ENCODE measurements around the gene KRT39.
A peak's percentile ranks its signal among the peaks of the same experiment; 100 is the strongest.

KRT39 gene

DNA sequence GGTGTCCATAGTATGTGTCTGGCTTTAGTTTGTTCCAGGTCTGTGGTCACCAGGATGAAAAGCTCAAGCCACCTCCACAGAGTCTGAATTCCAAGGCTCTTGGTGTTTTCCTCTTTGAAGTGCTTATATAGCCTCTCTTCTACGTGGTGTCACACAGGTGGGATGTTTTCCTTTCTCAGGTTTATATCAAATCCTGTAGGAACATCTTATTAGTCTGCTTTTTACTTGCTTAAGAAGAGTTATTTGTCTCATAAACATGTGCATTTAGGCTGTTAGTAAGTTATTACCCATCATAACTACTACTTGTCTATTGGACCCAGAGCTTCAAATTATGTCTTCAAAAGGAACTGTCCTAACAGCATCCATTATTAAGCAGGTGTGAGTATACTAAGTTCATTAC, at the start of gene KRT39:
KRT39 (minus strand) TSS at position 101 of the 400 bp plus-strand sequence; CDS start at position 9, 92 bp downstream.
- no peak for DNase-seq

DNA sequence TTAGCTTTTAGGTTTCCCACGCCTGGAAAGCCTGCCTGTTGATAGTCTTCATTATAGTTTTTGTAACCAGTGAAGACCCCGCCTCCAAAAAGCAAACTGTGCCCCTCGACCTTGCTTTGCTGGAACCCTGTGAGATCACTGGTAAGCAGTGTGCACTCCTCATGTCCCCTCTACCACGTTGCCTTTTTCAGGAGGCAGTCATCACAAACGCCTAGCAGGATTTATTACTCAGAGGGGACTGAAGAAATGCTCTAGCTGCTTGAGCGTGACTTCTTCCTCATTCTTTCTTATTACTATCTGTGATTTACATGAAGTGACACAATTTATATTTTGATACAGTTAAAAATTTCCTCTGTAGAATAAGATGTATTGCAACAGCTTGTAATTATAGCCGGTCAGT, 48.7 kb upstream of the KRT39 start:
- no peak for DNase-seq

DNA sequence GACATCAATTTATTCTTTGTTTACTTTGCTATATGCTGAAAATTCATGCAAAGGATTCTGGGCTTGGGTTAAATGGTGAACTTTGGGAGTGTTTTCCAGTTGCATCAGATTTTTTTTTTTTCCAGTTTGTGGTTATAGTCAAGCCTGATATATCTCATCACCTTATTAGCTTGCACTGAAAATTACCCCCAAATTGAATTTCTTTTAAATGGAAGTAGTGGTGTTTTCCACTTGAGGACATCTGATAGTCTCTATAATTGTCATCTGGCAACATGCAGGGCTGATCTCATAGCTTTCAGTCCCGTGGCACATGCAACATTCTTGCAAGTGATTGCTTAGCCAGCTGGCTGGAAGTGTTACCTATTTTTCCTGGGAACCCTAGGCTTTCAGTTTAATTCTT, 46.9 kb upstream of the KRT39 start:
- DNase-seq, result no peak

DNA sequence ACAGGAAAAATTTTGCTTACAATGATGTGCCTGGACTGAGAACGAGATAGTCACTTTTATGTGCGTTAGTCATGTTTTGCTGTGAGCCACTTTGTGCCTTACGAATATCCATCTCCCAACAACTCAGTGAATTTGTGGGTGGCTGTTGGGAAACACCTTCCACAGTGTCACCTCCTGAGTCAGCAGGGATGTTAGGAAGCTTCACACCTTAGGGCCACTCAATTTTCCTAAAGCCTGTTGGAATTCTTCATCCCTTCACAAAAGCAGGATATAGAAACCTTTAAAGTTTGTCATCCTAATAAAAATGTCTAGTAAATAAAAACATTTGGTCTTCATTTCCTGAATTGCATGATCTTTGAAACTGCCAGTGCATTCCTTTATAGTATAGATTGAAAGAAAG, 46.4 kb upstream of the KRT39 start:
- DNase-seq, result no peak

DNA sequence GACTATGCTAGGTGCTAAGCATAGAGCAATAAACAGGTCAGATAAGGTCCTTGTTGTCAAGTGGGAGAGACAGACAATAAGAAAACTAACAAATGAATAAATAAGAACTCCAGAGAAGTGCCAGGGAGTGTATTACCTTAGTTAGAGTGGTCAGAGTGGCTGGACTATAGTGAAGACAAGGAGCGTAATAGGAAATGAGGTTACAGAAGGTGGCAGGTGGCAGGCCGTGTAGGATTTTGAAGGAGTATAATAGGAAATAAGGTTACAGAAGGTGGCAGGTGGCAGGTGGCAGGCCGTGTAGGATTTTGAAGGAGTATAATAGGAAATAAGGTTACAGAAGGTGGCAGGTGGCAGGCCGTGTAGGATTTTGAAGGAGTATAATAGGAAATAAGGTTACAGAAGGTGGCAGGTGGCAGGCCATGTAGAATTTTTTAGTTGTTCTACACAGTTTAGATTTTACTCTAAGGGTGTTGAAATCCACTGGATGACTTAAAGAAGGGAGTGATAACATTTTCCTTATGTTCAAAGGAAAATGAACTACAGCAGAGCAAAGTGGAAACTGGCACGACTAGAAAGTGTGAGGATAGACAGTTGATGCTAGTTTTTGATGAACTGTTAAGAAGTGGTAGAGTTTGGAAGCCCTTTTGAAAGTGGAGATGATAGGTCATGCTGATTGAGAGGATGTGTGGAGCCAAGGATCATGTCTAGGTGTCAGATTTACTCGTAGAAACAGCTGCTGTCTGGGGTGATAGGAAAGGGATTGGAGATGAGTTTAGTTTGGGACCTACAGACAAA, 45.8 kb upstream of the KRT39 start:
- DNase-seq, result no peak

DNA sequence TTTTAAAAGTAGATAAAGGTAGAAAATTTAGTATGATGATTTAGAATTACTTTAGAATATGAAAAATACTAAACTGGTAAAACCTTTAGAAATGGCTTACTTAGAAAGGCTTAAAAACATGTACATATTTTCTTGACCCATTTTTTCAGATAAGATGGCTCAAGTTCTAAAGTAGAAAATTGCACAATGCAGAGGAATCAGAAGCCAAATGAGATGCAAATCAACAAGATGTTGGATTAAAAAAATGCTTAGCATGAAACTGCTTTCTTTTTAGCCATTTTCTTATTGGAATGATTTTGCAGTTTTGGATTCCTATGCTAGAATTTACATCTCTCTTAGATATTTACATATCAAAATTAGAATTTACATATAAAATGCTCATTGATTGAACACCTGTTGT, 43.7 kb upstream of the KRT39 start:
- DNase-seq, result no peak

DNA sequence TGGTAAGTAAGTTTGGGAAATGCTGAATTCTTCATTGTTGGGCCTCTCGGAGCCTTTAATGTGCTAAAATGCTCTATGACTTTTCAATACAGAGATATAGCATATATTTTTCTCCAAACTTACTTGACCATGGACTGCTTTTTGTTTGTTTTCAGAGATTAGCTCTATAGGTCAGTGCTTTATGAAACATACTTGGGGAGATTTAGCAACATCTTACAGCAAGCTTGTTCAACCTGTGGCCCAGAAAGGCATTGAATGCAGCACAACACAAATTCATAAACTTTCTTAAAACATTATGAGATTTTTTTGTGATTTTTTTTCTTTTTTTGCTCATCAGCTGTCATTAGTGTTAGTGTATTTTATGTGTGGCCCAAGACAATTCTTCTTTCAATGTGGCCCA, 43.2 kb upstream of the KRT39 start:
- DNase-seq, result no peak

DNA sequence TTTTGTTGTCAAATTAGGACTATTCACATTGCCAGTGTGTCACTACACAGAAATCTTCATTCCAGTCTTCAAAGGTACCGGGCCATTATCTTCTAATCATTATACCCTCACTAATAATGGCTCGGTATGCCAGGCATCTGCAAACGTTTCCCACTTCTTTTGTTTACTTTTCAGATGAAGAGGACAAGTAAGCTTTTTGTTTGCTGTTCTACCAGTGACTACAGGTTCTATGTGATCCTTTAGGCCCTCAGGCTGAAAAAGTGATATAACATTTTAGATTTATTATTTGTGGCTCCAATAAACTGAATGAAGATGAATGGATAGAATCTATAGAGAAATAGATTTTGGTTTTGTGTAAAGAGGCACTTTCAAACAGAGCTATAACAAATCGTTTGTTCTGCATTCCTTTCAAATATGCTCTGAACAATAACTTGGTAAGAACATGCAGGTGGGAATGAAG, 42.6 kb upstream of the KRT39 start:
- DNase-seq, result no peak

DNA sequence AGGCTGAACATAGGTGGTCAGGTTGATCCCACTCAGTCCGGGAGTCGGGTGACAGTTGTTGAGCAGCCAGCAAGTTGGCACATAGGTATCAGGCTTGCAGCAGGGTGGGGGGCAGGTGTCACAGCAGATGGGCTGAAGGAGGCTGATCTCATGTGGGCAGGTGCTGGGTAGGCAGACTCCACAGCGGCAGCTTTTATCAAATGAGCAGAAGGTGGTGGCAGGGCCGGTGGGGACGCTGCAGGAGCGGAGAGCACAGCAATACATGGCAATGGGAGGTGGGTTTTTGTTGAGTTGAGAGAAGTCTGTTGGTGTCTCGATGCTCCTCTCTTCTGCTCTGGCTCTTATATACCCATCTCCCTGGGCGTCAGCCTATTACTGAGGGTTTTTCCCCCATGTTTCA, 42.1 kb upstream of the KRT39 start, which contains the start of gene KRTAP3-1:
KRTAP3-1 (minus strand) TSS at position 318 of the 400 bp plus-strand sequence; CDS start at position 264, 54 bp downstream.
- no peak for DNase-seq

DNA sequence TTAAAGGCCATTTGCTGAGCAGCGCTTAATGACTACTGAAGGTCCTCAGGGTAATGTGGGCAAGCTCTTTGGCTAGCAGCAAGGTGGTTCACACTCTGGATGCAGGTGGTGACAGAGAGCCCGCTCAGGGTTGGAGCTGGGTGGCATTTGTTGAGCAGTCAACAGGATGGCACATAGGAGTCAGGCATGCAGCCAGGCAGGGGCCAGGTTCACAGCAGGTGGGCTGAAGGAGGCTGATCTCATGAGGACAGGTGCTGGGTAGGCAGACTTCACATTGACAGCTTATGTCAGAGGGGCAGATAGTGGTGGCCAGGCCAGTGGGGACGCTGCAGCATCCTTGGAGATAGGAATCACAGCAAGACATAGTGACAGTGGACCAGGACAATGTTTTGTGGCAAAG, 37.6 kb upstream of the KRT39 start:
- DNase-seq, result no peak

DNA sequence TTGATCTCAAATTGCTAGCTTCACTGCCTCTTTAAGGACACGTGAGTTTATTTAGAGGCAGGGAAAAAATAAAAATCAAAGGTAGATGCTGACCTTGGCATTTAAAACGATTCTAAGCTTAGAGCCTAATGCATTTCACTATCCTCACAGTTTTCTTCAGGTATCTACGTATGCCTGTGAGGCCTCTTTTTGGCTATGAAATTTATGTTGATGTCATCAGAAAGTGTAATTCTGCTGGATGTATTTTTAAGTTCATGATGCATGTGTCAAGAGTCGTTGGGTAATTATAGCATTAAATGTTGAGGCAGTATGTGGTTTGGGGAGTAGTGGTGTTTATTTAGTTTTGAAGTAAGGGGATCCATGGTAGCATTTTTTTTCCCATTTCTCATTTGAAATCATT, 37.2 kb upstream of the KRT39 start:
- DNase-seq, result no peak

DNA sequence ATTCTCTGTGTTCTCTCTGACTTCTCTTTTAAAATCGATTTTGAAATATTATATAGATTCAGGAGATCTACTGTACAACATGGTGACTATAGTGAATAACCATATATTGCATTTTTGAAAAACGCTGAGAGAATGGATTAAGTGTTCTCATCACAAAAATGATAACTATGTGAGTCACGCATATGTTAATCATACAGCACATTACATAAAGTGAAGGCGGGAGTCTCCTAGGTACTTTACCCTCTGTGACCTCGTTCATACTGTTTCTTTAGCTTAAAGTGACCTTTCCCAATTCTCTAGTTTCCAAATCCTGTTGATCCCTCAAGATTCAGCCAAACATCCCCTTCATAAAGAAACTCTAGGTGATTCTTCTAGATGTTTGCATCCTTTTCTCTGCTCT, 36.1 kb upstream of the KRT39 start:
- DNase-seq, result no peak

DNA sequence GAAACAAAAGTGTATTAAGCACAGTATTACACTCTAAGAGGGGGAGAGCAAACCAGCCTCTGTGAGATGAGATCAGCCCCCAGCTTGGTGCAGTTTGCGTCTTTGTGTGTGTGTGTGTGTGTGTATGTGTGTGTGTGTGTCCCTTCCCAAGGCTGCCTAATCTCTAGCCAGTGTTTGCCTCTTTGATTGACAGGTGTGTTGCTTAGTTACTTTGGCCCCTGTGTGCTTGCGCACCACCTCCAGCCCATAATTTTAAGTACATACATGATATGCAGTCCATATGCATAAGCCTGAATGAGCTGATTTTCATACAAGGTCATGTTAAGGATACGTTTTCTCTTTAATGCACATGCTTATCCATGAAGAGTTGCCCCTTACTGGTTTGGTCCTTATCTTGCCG, 35.0 kb upstream of the KRT39 start:
- DNase-seq, result no peak

DNA sequence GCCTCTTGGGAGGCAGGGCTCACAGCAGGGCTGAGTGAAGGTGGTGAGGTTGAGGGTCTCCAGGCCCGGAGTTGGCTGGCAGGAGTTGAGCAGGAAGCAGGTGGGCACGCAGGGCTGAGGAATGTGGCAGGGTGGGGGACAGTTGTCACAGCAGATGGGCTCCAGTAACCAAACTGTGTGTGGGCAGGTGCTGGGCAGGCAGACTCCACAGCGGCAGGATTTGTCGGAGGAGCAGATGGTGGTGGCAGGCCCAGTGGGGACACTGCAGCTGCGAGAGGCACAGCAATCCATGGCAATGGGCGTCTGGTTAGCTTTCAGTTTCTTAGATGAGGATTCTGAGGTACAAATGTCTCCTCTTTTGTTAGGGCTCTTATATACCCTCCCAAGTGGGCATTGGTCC, 32.8 kb upstream of the KRT39 start, which contains the start of gene KRTAP3-2:
KRTAP3-2 (minus strand) TSS at position 344 of the 400 bp plus-strand sequence; CDS start at position 291, 53 bp downstream.
- peak in 2 of 56 donors; percentile 0 to 3 for DNase-seq

DNA sequence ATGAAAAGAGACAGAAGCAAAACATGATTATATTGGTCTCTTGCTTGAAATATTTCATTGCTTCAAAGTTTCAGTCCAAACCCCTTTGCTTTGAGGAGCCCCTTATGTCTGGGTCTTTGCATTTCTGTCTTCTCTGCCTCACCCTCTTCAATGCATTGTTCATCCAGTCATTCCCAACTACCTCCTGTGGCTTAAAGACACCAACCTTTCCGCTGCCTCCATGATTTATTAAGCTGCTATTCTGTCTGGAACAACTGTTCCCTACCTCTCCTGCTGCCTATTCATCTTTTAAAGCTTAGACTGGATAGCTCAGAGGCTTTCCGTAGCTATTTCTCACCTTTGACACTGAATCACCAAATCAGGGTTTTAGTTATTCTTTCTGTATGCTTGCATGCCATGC, 30.6 kb upstream of the KRT39 start:
- DNase-seq, result no peak

DNA sequence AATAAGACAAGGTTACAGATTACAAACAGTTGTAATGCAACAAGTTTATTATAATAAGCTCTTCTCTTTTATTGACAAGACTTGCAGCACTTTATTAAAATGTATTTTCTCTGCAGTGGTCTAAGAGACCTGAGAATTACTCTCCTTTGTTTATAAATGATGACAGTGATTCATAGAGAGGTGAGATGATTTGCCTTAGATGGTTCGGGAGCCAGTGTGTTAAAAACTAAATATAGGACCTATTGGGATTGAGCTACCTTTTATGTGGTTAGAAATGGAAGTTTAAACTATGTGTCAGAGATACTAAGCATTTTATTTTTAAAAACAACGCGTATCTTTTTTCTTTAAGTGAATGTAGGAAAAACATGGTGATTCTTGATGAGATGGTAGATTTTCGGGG, 30.1 kb upstream of the KRT39 start:
- DNase-seq, result no peak

DNA sequence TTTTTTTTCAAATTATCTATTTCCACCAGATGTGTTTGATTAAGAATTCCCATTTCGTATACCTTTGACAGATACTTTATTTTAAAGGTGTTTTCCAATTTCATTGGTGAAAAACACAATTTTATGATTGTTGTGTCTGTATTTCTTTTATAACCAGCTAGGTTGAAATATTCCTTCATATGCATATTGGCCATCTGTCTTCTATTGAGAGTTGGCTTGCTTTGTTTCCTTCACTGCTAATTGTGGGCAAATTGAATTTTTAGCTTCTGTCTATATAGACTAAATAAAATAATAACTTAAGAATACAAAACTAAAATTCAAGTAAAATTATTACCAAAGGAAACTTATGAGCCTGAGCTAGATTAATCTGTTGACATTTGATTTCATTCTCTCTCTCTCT, 28.4 kb upstream of the KRT39 start:
- DNase-seq, result no peak

DNA sequence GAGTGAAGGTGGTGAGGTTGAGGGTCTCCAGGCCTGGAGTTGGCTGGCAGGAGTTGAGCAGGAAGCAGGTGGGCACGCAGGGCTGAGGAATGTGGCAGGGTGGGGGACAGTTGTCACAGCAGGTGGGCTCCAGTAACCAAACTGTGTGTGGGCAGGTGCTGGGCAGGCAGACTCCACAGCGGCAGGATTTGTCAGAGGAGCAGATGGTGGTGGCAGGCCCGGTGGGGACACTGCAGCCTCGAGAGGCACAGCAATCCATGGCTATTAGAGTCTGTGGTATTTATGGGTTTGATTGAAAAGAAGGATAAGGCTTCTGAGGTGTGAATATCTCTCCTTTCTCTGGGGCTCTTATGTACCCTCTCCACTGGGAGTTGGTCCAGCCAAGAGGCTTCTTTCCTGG, 27.1 kb upstream of the KRT39 start, which contains the start of gene KRTAP3-3:
KRTAP3-3 (minus strand) TSS at position 326 of the 400 bp plus-strand sequence; CDS start at position 259, 67 bp downstream.
- peak in 1 of 56 donors; percentile 0 for DNase-seq

DNA sequence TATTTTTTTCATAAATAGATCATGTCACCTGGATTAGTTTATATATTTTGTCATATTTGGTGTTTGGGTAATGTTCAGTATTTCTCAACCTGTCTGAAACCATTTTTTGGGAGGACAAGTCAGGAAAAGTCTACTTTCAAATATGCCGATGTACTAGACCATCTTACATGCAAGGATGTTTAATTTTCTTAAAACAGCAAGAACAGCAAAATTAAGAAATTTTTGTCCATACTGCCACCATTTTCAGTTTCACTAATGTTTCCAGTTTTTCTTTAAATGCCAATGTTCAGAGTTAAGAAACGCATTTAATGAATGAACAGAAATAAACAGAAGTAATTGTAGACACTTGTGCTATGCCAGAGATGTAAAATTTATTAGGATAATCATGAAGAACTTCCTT, 26.3 kb upstream of the KRT39 start:
- DNase-seq, result no peak

DNA sequence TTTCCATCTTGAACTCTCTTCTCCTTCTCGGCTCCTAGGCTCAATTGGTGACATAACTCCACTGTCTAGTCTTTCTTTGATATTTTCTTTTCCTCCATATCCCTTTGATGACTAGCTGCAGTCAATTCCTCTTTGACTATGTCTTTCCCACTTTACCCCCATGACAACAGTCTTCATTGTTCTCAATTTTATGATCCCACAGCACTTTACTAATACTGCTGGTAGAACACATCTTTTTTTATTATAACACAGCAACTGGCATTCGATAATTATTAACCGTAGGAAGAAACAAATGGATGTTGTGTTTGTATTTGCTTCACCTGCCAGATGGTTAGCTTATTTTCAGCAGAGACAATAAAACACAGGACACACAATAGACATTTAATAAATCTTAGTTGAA, 25.9 kb upstream of the KRT39 start:
- DNase-seq, result no peak

DNA sequence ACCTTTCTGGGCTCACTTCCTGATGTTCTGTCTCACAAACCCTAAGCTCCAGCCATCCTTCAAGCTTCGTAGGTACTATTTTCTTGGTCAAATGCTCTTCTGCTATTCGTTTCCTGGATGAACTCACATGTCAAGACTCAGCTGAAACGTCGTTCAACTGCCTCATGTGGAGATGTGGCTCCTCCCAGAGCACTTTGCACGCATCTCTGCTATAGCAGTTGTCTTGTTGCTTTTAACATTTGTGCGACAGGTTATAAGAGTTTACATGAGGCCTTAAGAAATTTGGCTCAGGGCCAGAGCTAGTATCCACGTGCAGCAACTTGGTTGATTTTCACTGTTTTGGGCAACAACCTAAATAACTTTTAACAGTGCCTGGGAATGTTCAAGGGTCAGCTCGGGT, 20.2 kb upstream of the KRT39 start:
- DNase-seq, result no peak

DNA sequence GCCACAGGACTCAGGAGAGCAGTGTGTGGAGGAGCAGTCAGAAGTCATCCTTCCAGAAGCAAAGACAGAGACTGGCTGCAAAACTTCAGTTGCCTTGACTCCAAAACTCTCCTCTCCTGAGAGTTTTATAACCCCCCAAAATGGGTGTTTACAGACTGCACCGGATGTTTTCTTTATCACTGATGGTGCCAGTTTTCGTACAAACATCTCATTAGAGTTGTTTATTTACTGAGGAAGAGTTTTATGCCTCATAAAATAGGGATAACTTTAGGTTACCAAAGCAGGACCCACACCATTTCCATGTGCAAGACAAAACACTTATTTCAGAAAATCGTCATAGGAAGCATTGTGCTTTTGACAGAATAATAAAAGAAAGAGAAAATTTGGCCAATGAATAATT, 17.5 kb upstream of the KRT39 start, which contains the start of gene KRT40:
KRT40 (minus strand) TSS at position 101 of the 400 bp plus-strand sequence; CDS start at position 48, 53 bp downstream.
- no peak for DNase-seq

DNA sequence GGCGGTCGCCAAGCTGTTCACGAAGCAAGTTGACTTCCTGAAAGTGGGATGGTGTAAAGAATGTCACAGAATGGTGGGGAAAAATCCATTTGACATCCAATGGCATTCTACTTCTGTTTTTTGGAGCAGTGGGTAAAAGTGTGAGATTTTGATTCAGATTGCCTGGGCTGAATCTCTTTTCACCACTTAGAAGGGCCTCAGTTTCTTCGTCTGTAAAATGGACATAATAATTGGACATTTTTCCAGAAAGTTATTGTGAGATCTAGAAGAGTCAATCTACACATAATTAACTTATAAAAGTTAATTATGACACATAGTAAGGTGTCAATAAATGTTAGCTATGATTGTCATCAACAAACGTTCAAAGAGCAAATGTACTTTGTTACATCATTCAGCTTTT, 14.4 kb upstream of the KRT39 start:
- DNase-seq, result no peak

All from amygdala (tissue), 56 donors.